SK-N-MC (cell line): ENCODE measurements around the gene SLC22A9.
"Not testable (repeated sequence)": the region's sequence is repeated elsewhere in the genome, so short reads cannot be mapped to it uniquely, and the experiment has no call there.

Experiments used
- DNase-seq: peaks from one replicate; pipeline ENCODE4 v3.0.0-alpha.2; 2011; ENCODE audit warnings: low read depth, low spot score
- H3K27ac ChIP-seq: fragments of 200-600 bp; sonication (generic); 2 replicates; pipeline ENCODE4 v1.5.1; 2016; ENCODE audit warnings: mixed run types
- H3K36me3 ChIP-seq: fragments of 200-600 bp; sonication (generic); 2 replicates; pipeline ENCODE4 v1.6.1; 2017; ENCODE audit warnings: antibody characterized with exemption, low read length, mixed read lengths; ENCODE audit not compliant: insufficient read depth
- H3K4me3 ChIP-seq: fragments of 200-600 bp; sonication (generic); 2 replicates; pipeline ENCODE4 v1.5.1; 2016
- H3K9ac ChIP-seq: fragments of 200-600 bp; sonication (generic); 2 replicates; pipeline ENCODE4 v1.8.0; 2017; ENCODE audit warnings: mixed run types, mixed read lengths; ENCODE audit not compliant: insufficient read length
- H3K9me3 ChIP-seq: fragments of 200-600 bp; sonication (generic); 2 replicates; pipeline ENCODE4 v1.6.1; 2017; ENCODE audit warnings: low read depth, mild to moderate bottlenecking, antibody characterized with exemption, low read length, moderate library complexity, mixed read lengths
- EZH2 ChIP-seq: fragments of 200-600 bp; sonication (generic); IDR thresholded peaks from one replicate; pipeline ENCODE4 v1.6.1; 2017; ENCODE audit warnings: antibody characterized with exemption
- FOXP2 ChIP-seq: optimal IDR thresholded peaks from 2 replicates; pipeline ENCODE3; 2011; ENCODE audit warnings: mild to moderate bottlenecking, moderate library complexity; ENCODE audit not compliant: insufficient read depth; ENCODE audit errors: extremely low read length, control extremely low read depth
- POLR2AphosphoS5 ChIP-seq: IDR thresholded peaks from 2 replicates; pipeline ENCODE4 v1.6.1; 2012; ENCODE audit warnings: mild to moderate bottlenecking, low read depth, low read length, borderline replicate concordance

Gene SLC22A9

GRCh38 chr11:63375434-63375833 lies 5.8 kb downstream of the SLC22A9 start:
- no peak for TF ChIP-seq EZH2
- no peak for TF ChIP-seq POLR2AphosphoS5
- TF ChIP-seq FOXP2, result no peak
- no peak for DNase-seq
- Histone ChIP-seq H3K4me3 (no peak overlapping the region), H3K36me3 (no peaks in the 10 kb centered on the region), H3K27ac (no peak overlapping the region), H3K9me3 (no peaks in the 10 kb centered on the region), H3K9ac (no peak overlapping the region)

GRCh38 chr11:63380130-63380529 lies 10.5 kb downstream of the SLC22A9 start:
- TF ChIP-seq FOXP2, result no peak
- no peak for TF ChIP-seq EZH2
- TF ChIP-seq POLR2AphosphoS5, result no peak

GRCh38 chr11:63395697-63396096 lies 26.1 kb downstream of the SLC22A9 start:
- TF ChIP-seq FOXP2 (no peak), POLR2AphosphoS5 (no peak), EZH2 (no peak)
- no peak overlapping the region for H3K27ac ChIP-seq
- DNase-seq, result no peak
- no peaks in the 10 kb centered on the region for H3K36me3 ChIP-seq
- no peak overlapping the region for H3K4me3 ChIP-seq
- no peak overlapping the region for H3K9ac ChIP-seq
- H3K9me3 ChIP-seq, result no peaks in the 10 kb centered on the region

More at GRCh38 chr11:63380130-63380529, 10.5 kb downstream of the SLC22A9 start:
- Histone ChIP-seq H3K9ac (no peak overlapping the region), H3K36me3 (no peaks in the 10 kb centered on the region), H3K4me3 (no peak overlapping the region), H3K9me3 (no peaks in the 10 kb centered on the region), H3K27ac (no peak overlapping the region)
- DNase-seq, result no peak

GRCh38 chr11:63404161-63404935 lies 34.8 kb downstream of the SLC22A9 start:
- Histone ChIP-seq H3K36me3 (no peaks in the 10 kb centered on the region), H3K27ac (no peak overlapping the region), H3K9me3 (no peaks in the 10 kb centered on the region), H3K9ac (no peak overlapping the region), H3K4me3 (no peak overlapping the region)
- no peak for DNase-seq
- TF ChIP-seq POLR2AphosphoS5 (no peak), EZH2 (no peak), FOXP2 (no peak)

GRCh38 chr11:63405114-63405513 lies 35.5 kb downstream of the SLC22A9 start:
- no peak for TF ChIP-seq FOXP2
- no peak for TF ChIP-seq POLR2AphosphoS5
- TF ChIP-seq EZH2, result no peak
- Histone ChIP-seq H3K9me3 (no peaks in the 10 kb centered on the region), H3K36me3 (no peaks in the 10 kb centered on the region), H3K9ac (no peak overlapping the region), H3K27ac (no peak overlapping the region), H3K4me3 (no peak overlapping the region)
- no peak for DNase-seq

GRCh38 chr11:63406458-63406857 lies 36.9 kb downstream of the SLC22A9 start:
- no peak overlapping the region for H3K9ac ChIP-seq
- no peaks in the 10 kb centered on the region for H3K36me3 ChIP-seq
- H3K9me3 ChIP-seq, result no peaks in the 10 kb centered on the region
- DNase-seq, result no peak
- no peak for TF ChIP-seq POLR2AphosphoS5
- TF ChIP-seq FOXP2, result no peak
- TF ChIP-seq EZH2, result no peak
- H3K27ac ChIP-seq, result no peak overlapping the region
- H3K4me3 ChIP-seq, result no peak overlapping the region

- no peak for TF ChIP-seq FOXP2
- no peak for TF ChIP-seq EZH2
- no peak for TF ChIP-seq POLR2AphosphoS5
- H3K36me3 ChIP-seq, result no peaks in the 10 kb centered on the region
- no peak overlapping the region for H3K27ac ChIP-seq
- H3K9me3 ChIP-seq, result no peaks in the 10 kb centered on the region
- H3K4me3 ChIP-seq, result no peak overlapping the region
- no peak overlapping the region for H3K9ac ChIP-seq
- no peak for DNase-seq
These were observed 47.7 kb downstream of the SLC22A9 start for GRCh38 chr11:63417174-63417852.

- no peaks in the 10 kb centered on the region for H3K9me3 ChIP-seq
- DNase-seq, result no peak
- no peak overlapping the region for H3K4me3 ChIP-seq
- H3K9ac ChIP-seq, result no peak overlapping the region
- TF ChIP-seq EZH2 (no peak), FOXP2 (no peak), POLR2AphosphoS5 (no peak)
- no peak overlapping the region for H3K27ac ChIP-seq
- no peaks in the 10 kb centered on the region for H3K36me3 ChIP-seq
These were observed 58.5 kb downstream of the SLC22A9 start for GRCh38 chr11:63427971-63428508.

- H3K4me3 ChIP-seq, H3K36me3 ChIP-seq, H3K9ac ChIP-seq, H3K9me3 ChIP-seq, DNase-seq, H3K27ac ChIP-seq: not testable (repeated sequence)
These were observed 61.1 kb downstream of the SLC22A9 start for GRCh38 chr11:63430731-63431130.

GRCh38 chr11:63435351-63435750 lies 65.8 kb downstream of the SLC22A9 start:
- not testable (repeated sequence) for DNase-seq, H3K27ac ChIP-seq, H3K36me3 ChIP-seq, H3K9ac ChIP-seq, H3K9me3 ChIP-seq, H3K4me3 ChIP-seq

GRCh38 chr11:63435831-63436230 lies 66.2 kb downstream of the SLC22A9 start:
- H3K9me3 ChIP-seq, DNase-seq, H3K27ac ChIP-seq, H3K36me3 ChIP-seq, H3K4me3 ChIP-seq, H3K9ac ChIP-seq: not testable (repeated sequence)
